GM12892 (cell line): Measurements from ENCODE around the gene TAF10.

Experiments
- DNase-seq: peaks from one replicate; pipeline ENCODE4 v3.0.0; 2011; ENCODE audit not compliant: insufficient read length
- FAIRE-seq: peaks from 2 replicates; lab custom pipeline; 2011; peaks lifted over from hg19 to GRCh38; lab: Jason Lieb, UNC
- POLR2A ChIP-seq: IDR thresholded peaks from 2 replicates; pipeline ENCODE4 v1.6.1; 2011; ENCODE audit warnings: low read depth, low read length, control low read depth
- POLR2AphosphoS5 ChIP-seq: IDR thresholded peaks from 2 replicates; pipeline ENCODE4 v1.6.1; 2011; ENCODE audit warnings: low read depth, low read length, control low read depth
- TAF1 ChIP-seq: IDR thresholded peaks from 2 replicates; pipeline ENCODE4 v1.6.1; 2011; ENCODE audit warnings: low read depth, mild to moderate bottlenecking, control low read depth, low read length, borderline replicate concordance

Gene TAF10

DNA sequence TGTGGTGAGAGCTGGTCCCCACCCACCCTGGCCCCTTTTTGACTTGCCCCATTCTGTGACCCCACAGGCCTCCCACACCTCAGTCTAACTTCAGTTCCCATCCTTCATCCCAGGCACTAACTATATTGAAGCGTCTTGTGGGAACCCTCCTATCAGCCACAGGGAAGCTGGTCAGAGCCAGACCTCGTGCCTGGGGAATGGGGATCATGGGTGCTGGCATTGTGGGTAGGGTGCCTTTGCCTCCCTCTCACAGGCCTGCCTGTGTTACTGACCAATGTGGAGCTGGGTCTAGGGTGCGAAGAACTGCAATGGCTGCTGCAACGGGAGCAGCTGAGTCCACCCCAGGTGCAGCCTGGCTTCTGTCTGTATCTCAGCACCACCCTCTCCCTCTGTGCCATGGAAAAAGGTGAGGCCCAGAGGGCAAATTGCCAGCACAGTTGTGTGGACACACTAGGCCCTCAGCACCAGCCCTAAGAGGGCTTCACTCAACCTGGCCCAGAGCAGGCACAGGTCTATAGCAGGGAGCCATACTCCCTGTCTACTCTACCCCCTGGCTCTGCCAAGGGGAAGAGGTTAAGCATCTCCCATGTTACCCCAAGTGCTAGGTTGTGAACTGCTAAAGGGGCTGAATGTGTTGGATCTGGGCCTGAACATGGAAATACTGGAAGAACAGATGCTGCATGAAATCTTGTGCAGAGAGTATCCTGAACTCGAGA, 45.9 kb downstream of the TAF10 start:
- no peak for TF ChIP-seq POLR2AphosphoS5
- TF ChIP-seq POLR2A = no peak
- no peak for FAIRE-seq
- no peak for DNase-seq

DNA sequence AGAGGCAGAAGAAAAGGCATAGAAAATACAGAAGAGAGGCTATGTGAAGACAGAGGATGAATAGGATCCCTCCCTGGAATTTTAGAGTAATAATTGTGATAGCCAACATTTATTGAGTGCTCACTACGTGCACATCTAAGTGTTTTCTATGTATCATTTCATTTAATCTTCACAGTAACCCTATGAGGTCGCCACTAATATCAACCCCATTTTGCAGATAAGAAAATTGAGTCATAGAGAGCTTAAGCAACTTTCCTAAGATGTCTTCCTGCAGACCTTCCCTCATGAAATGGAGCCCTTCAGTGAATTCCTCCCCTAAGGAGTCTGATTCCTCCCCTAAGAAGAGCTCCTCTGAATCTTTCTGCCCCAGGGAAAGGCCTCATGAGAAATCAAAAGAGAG, 46.7 kb downstream of the TAF10 start:
- FAIRE-seq (no peak), DNase-seq (no peak)
- TF ChIP-seq TAF1 (no peak), POLR2A (no peak), POLR2AphosphoS5 (no peak)

DNA sequence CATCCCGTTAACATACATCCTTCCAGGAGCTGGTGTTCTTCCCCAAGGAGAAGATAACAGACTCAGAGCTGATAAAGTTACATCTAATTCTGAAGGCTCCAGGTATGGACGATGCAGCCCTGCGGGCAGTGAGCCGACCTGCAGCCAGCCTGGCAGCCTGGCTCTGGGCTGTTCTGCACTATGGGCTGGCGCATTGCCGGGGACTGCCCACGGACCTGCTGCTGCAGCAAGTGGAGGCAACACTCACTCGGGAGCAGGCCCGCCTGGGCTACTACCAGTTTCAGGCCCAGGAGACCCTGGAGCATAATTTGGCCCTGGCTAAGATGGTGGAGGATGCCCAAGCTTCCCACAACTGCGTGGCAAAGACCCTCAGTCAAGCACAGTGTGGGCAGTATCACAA, 48.3 kb downstream of the TAF10 start:
- TF ChIP-seq POLR2AphosphoS5 = no peak
- no peak for TF ChIP-seq TAF1
- TF ChIP-seq POLR2A = no peak
- no peak for DNase-seq
- no peak for FAIRE-seq

DNA sequence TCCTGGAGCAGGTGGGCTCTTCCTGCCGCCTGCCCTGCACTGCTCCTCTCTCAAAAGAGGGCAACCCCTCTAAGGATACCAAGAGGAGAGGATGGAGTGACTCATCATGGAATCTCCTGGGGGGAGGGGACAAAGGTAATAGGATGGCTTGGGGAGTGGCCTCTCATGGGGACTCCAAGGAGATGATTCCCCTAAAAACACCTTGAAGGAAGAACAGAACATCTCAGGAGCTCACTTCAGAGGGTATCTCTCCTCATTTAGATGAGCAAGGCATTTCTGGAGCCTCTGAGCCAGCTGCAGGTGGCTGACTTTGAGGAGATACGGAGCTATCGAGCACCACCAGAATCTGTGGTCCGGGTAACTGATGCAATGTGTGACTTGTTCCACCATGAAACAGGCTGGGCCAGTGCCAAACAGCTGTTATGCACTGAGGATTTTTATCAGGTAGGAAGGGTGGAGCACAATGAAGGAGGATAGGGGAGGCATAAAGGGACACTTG, 48.8 kb downstream of the TAF10 start:
- FAIRE-seq (no peak), DNase-seq (no peak)
- no peak for TF ChIP-seq TAF1
- no peak for TF ChIP-seq POLR2A
- no peak for TF ChIP-seq POLR2AphosphoS5

DNA sequence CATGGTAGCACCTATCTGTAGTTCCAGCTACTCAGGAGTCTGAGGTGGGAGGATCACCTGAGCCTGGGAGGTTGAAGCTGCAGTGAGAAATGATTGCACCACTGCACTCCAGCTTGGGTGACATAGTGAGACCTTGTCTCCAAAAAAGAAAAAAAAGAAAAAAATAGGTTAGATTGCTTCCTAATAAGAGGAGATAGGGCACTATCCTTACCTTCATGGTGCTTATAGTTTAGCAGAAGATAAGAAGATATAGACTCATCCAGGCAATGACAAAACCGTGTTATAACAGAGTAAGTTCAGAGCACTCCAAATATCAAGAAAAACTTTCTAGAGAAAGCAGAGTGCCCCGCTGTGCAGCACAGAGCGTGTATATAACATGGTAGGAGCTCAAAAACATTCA, 50.7 kb downstream of the TAF10 start:
- TF ChIP-seq TAF1 (no peak), POLR2A (no peak), POLR2AphosphoS5 (no peak)
- no peak for FAIRE-seq
- DNase-seq = no peak
